ENCODE results near the gene FAXC.

- no peak for TF ChIP-seq CTCF (IDR thresholded peaks at IDR 0.05)
- TF ChIP-seq EP300 (IDR thresholded peaks at IDR 0.05), result no peak
- no peak for TF ChIP-seq POLR2A (IDR thresholded peaks at IDR 0.05)
- no peak for TF ChIP-seq POLR2AphosphoS5 (IDR thresholded peaks at IDR 0.05)
These were observed 54.2 kb downstream of the FAXC start for GRCh38 chr6:99295276-99295675.

Data from suprapubic skin (tissue), 4 donors.